A549 treated with RU486 at 1 μM for 4 hours (cell line): ENCODE measurements around the gene PPP1R36. TPM values are rescaled to one million over a fixed set of nuclear protein-coding genes. Genes with fewer than 3 reads are reported as not detected.

Experiments used
- total RNA-seq: library from RNA; stranded (reverse); fragments of 200-300 nt; extraction: Qiagen RNA extraction; gene quantifications from 5 replicates; pipeline ENCODE4 v1.2.3, GENCODE V29; 2022; ENCODE audit warnings: low read depth

Gene PPP1R36, protein sequence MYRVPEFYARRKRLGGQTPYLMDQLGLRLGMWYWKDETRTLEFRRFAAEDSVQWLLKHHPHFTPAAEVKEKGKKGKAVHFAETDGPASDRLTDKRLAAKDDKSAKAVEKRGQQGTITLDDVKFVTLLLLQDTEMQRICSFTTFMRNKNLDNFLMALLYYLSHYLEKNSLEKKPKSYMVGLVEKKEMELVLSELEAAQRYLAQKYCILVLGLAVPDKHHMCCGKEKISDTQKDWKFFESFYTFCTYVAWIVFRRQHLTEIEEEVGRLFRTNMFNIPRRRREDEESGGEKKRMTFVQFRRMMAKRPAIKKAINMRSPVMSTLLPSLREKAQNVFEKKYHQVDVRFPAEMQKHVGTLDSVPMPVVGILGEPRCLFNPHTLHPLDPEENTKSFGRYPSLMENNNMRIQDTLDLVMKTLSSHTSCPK
- total RNA-seq: 0.22 to 0.61 TPM (median 0.24 TPM) in 5 replicates

GRCh38 chr14:64549791-64550620 lies at the start of gene PPP1R36:
TSS of gene PPP1R36 (plus strand) at chr14:64549961. CDS start at chr14:64549998, 37 bp downstream.

DNA sequence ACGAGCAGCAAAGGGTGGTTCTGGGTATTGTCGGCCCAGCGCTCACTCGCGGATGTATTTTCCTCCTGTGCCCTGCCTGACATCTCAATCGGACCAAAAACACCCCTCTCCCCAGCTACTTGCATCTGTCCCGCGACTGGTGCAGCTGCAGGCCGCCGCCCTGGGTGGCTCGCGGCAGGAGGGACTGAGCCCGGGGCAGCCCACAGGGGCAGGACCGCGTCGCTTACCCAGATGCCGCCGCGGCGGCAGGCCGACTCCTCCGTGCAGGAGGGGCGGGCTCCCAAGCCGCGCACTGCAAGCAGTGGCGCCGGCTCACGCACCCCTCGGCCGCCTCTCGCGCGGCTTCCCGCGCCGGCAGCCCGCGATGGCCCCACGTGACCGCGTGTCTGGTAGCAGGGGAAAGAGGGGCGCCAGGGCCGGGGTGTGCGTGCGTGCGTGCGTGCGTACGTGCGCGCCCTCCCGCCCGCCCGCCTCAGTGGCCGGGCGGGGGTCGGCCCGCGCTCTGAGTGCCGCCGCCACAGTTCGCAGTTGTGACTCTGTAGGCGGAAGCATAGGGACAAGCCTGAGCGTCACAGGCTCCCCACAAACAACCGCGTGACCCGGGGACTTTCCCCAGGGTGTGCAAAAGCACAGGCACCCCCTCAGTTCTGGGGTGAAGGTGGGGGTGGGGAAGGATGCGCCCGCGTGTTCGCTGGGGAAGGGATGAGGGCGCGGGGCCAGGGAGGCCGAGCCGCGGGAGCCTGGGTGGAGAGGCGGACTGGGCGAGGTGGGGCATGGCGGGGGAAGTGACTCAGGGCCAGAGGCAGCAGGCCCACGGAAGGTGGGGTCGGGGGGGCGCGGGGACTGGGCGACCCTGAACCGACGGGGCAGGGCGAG lies 46.1 kb upstream of the PPP1R36 start, which contains the start of gene ZBTB25:
Gene ZBTB25 (minus strand): TSS at position 405 of the 876 bp plus-strand sequence. CDS start 13,305 bp downstream, outside the sequence.

DNA sequence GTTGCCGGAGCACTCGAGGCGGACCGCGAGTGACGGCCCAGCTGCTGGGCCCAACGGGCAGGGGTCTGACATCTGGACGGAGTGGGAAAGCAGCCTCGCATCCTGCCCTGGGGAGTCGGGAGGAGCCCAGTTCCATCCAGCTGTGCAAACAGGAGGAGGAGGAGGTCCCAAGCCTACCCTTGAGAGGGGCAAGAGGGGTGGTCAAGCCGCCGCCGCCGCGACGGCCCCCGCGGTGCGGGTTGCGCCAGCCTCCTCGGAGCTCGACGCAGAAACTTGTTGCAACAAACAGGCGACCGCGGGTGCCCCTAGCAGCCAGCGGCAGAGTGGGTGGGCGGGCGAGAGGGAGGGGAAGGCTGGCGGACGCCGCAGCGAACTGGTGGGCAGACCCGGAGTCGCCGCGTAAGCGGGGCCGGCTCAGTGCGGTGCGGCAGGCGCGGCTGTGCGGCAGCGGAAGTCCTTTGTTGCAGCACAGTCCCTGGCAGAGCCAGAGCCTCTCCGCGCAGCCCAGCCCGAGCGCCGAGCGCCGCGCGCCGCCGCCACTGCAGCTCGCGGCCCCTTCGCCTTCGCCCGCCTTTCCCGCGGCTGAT lies 45.4 kb upstream of the PPP1R36 start, which contains the start of gene ZBTB1:
Gene ZBTB1 (plus strand): TSS at position 461 of the 587 bp plus-strand sequence. CDS start 16,735 bp downstream, outside the sequence.

GRCh38 chr14:64540208-64541202 lies 9.3 kb upstream of the PPP1R36 start, which contains the start of gene HSPA2:
TSS of gene HSPA2 (plus strand) at chr14:64540741. CDS start at chr14:64540850, 109 bp downstream.

Other genes starting within 250 kb of the PPP1R36 start
- 104 to 124 TPM (median 123 TPM) in 5 replicates for gene MTHFD1, start 161.6 kb upstream of the PPP1R36 start, total RNA-seq
- gene AKAP5, start 84.5 kb upstream of the PPP1R36 start, total RNA-seq: 0.18 to 0.50 TPM (median 0.37 TPM) in 5 replicates
- 3.4 to 6.5 TPM (median 5.3 TPM) in 5 replicates for gene ZBTB25, start 46.1 kb upstream of the PPP1R36 start, total RNA-seq
- 14.1 to 26.1 TPM (median 23.6 TPM) in 5 replicates for gene ZBTB1, start 45.2 kb upstream of the PPP1R36 start, total RNA-seq
- 33.3 to 42.6 TPM (median 40.0 TPM) in 5 replicates for gene HSPA2, start 9.2 kb upstream of the PPP1R36 start, total RNA-seq
- 32.0 to 46.9 TPM (median 42.2 TPM) in 5 replicates for gene PLEKHG3, start 154.5 kb downstream of the PPP1R36 start, total RNA-seq